SJSA1 (cell line): Measurements from ENCODE around the gene ERCC6. TPM values are rescaled to one million over a fixed set of nuclear protein-coding genes. Genes with fewer than 3 reads are reported as not detected.
A peak's percentile ranks its signal among the peaks of the same experiment; 100 is the strongest.

ENCODE experiments used
- DNase-seq, 2 experiments: peaks; one replicate each; pipeline ENCODE4 v3.0.0-alpha.2; 2015 to 2020; ENCODE audit warnings: low spot score in 2 of 2, low read depth in 1 of 2
- H3K27ac ChIP-seq: fragments of 250-450 bp; sonication (Bioruptor Pico); 2 replicates; pipeline ENCODE4 v1.5.1; 2020; ENCODE audit warnings: mild to moderate bottlenecking, moderate library complexity
- H3K27me3 ChIP-seq: fragments of 250-450 bp; sonication (Bioruptor Pico); replicated peaks from 2 replicates; pipeline ENCODE4 v1.5.1; 2020; ENCODE audit warnings: mild to moderate bottlenecking, moderate library complexity
- H3K36me3 ChIP-seq: fragments of 250-450 bp; sonication (Bioruptor Pico); 2 replicates; pipeline ENCODE4 v1.5.1; 2020; ENCODE audit warnings: mild to moderate bottlenecking
- H3K4me1 ChIP-seq: fragments of 250-450 bp; sonication (Bioruptor Pico); replicated peaks from 2 replicates; pipeline ENCODE4 v1.6.1; 2021; ENCODE audit warnings: mild to moderate bottlenecking
- H3K4me3 ChIP-seq: fragments of 250-450 bp; sonication (Bioruptor Pico); 2 replicates; pipeline ENCODE4 v1.5.1; 2020; ENCODE audit warnings: mild to moderate bottlenecking
- H3K9me3 ChIP-seq: fragments of 250-450 bp; sonication (Bioruptor Pico); replicated peaks from 2 replicates; pipeline ENCODE4 v1.5.1; 2020; ENCODE audit warnings: mild to moderate bottlenecking
- total RNA-seq: library from RNA; depleted of rRNA; stranded (reverse); fragments of >200 nt; shearing (Covaris generic); gene quantifications from 2 replicates; pipeline ENCODE4 v1.2.3, GENCODE V29; 2014

The ERCC6 gene
- total RNA-seq, 1 experiment from 2014 or later = 11.5 TPM

- no peak for DNase-seq
- Histone ChIP-seq H3K36me3 (no peaks in the 10 kb centered on the region), H3K4me3 (no peak overlapping the region), H3K27me3 (peaks cover 4% of the 10 kb centered on the region), H3K4me1 (no peaks in the 10 kb centered on the region), H3K27ac (no peak overlapping the region), H3K9me3 (no peaks in the 10 kb centered on the region)
Observed at GRCh38 chr10:49562893-49563292, 24.0 kb upstream of the ERCC6 start.

GRCh38 chr10:49560526-49560925 is 21.6 kb upstream of the ERCC6 start:
- Histone ChIP-seq H3K4me3 (no peak overlapping the region), H3K36me3 (no peaks in the 10 kb centered on the region), H3K9me3 (no peaks in the 10 kb centered on the region), H3K4me1 (no peaks in the 10 kb centered on the region), H3K27me3 (0 out of 2 replicates have a peak, but pooled peaks cover 4% of the 10 kb centered on the region), H3K27ac (no peak overlapping the region)
- no peak for DNase-seq

- Histone ChIP-seq H3K27me3 (0 out of 2 replicates have a peak, but pooled peaks cover 4% of the 10 kb centered on the region), H3K4me1 (no peaks in the 10 kb centered on the region), H3K4me3 (no peak overlapping the region), H3K36me3 (no peaks in the 10 kb centered on the region), H3K27ac (no peak overlapping the region), H3K9me3 (0 out of 2 replicates have a peak, but pooled peaks cover 2% of the 10 kb centered on the region)
- DNase-seq = no peak
Observed at GRCh38 chr10:49559476-49559875, 20.6 kb upstream of the ERCC6 start.

GRCh38 chr10:49558190-49558589 is 19.3 kb upstream of the ERCC6 start:
- Histone ChIP-seq H3K27ac (no peak overlapping the region), H3K9me3 (peaks cover 5% of the 10 kb centered on the region; the same call in 1 of the 2 replicates), H3K36me3 (no peaks in the 10 kb centered on the region), H3K27me3 (0 out of 2 replicates have a peak, but pooled peaks cover 4% of the 10 kb centered on the region), H3K4me1 (peaks cover 4% of the 10 kb centered on the region), H3K4me3 (no peak overlapping the region)
- no peak for DNase-seq

GRCh38 chr10:49557681-49558080 is 18.8 kb upstream of the ERCC6 start:
- Histone ChIP-seq H3K36me3 (no peaks in the 10 kb centered on the region), H3K27me3 (0 out of 2 replicates have a peak, but pooled peaks cover 4% of the 10 kb centered on the region), H3K4me3 (no peak overlapping the region), H3K9me3 (peaks cover 7% of the 10 kb centered on the region; the same call in 1 of the 2 replicates), H3K27ac (no peak overlapping the region), H3K4me1 (peaks cover 9% of the 10 kb centered on the region)
- no peak for DNase-seq

- Histone ChIP-seq H3K36me3 (no peaks in the 10 kb centered on the region), H3K27ac (no peak overlapping the region), H3K4me3 (no peak overlapping the region), H3K9me3 (peaks cover 7% of the 10 kb centered on the region; the same call in 1 of the 2 replicates), H3K4me1 (peaks cover 17% of the 10 kb centered on the region), H3K27me3 (0 out of 2 replicates have a peak, but pooled peaks cover 4% of the 10 kb centered on the region)
- DNase-seq = no peak
Observed at GRCh38 chr10:49556723-49557122, 17.8 kb upstream of the ERCC6 start.

GRCh38 chr10:49552277-49552676 is 13.4 kb upstream of the ERCC6 start:
- H3K4me1 ChIP-seq = peaks cover 37% of the 10 kb centered on the region
- H3K27me3 ChIP-seq = no peaks in the 10 kb centered on the region
- H3K9me3 ChIP-seq = peaks cover 7% of the 10 kb centered on the region; the same call in 1 of the 2 replicates
- peak overlapping the region; percentile 87 for H3K27ac ChIP-seq
- DNase-seq = peak; percentile 80 to 82
- no peak overlapping the region for H3K4me3 ChIP-seq
- no peaks in the 10 kb centered on the region for H3K36me3 ChIP-seq

GRCh38 chr10:49550563-49550962 is 11.6 kb upstream of the ERCC6 start:
- DNase-seq = peak; percentile 39 to 51
- Histone ChIP-seq H3K4me3 (no peak overlapping the region), H3K9me3 (peaks cover 7% of the 10 kb centered on the region; the same call in 1 of the 2 replicates), H3K36me3 (no peaks in the 10 kb centered on the region), H3K27me3 (no peaks in the 10 kb centered on the region), H3K27ac (peak overlapping the region; percentile 87), H3K4me1 (peaks cover 37% of the 10 kb centered on the region)

- Histone ChIP-seq H3K9me3 (peaks cover 6% of the 10 kb centered on the region; the same call in 1 of the 2 replicates), H3K4me3 (no peak overlapping the region), H3K27ac (peak overlapping the region; percentile 52), H3K4me1 (peaks cover 37% of the 10 kb centered on the region), H3K27me3 (no peaks in the 10 kb centered on the region), H3K36me3 (no peaks in the 10 kb centered on the region)
- no peak for DNase-seq
Observed at GRCh38 chr10:49549640-49550346, 10.9 kb upstream of the ERCC6 start.

GRCh38 chr10:49543604-49544003 is 4.7 kb upstream of the ERCC6 start:
- Histone ChIP-seq H3K27ac (no peak overlapping the region), H3K4me1 (peaks cover 10% of the 10 kb centered on the region), H3K27me3 (no peaks in the 10 kb centered on the region), H3K4me3 (no peak overlapping the region), H3K9me3 (no peaks in the 10 kb centered on the region), H3K36me3 (peaks cover 2% of the 10 kb centered on the region; the same call in 1 of the 2 replicates)
- DNase-seq = no peak

GRCh38 chr10:49542353-49542752 is 3.4 kb upstream of the ERCC6 start:
- DNase-seq = no peak
- Histone ChIP-seq H3K4me3 (no peak overlapping the region), H3K27me3 (no peaks in the 10 kb centered on the region), H3K9me3 (no peaks in the 10 kb centered on the region), H3K36me3 (peaks cover 4% of the 10 kb centered on the region; the same call in 1 of the 2 replicates), H3K4me1 (peaks cover 17% of the 10 kb centered on the region), H3K27ac (no peak overlapping the region)

GRCh38 chr10:49541762-49542161 is 2.8 kb upstream of the ERCC6 start:
- Histone ChIP-seq H3K27me3 (no peaks in the 10 kb centered on the region), H3K9me3 (no peaks in the 10 kb centered on the region), H3K27ac (no peak overlapping the region), H3K36me3 (peaks cover 4% of the 10 kb centered on the region; the same call in 1 of the 2 replicates), H3K4me1 (peaks cover 17% of the 10 kb centered on the region), H3K4me3 (no peak overlapping the region)
- no peak for DNase-seq

- no peaks in the 10 kb centered on the region for H3K27me3 ChIP-seq
- no peak for DNase-seq
- no peak overlapping the region; the same call in 1 of the 2 replicates for H3K27ac ChIP-seq
- H3K9me3 ChIP-seq = no peaks in the 10 kb centered on the region
- H3K4me3 ChIP-seq = no peak overlapping the region
- H3K36me3 ChIP-seq = peaks cover 12% of the 10 kb centered on the region
- peaks cover 19% of the 10 kb centered on the region for H3K4me1 ChIP-seq
Observed at GRCh38 chr10:49540056-49540797, 1.3 kb upstream of the ERCC6 start.
